HL-60 (cell line): ENCODE results near the gene STAB2.

Experiments used
- CTCF ChIP-seq: IDR thresholded peaks from one replicate; pipeline ENCODE4 v1.5.1; 2011; ENCODE audit warnings: low read length, control low read depth, inconsistent platforms; ENCODE audit not compliant: insufficient read depth
- GABPA ChIP-seq: IDR thresholded peaks from 2 replicates; pipeline ENCODE4 v1.6.1; 2012; ENCODE audit warnings: low read depth

GRCh38 chr12:103734863-103735262 is 147.8 kb downstream of the STAB2 start:
- TF ChIP-seq CTCF (no peak), GABPA (no peak)
